T-helper 2 cell treated with Interferon-gamma antibody and Interleukin-4, amounts not matched to agents 5 μg/mL and 100 μg/mL, for 36 hours (primary cell): ENCODE data around the gene COASY.
A peak's percentile ranks its signal among the peaks of the same experiment; 100 is the strongest.
"Not testable (repeated sequence)": the region's sequence is repeated elsewhere in the genome, so short reads cannot be mapped to it uniquely, and the experiment has no call there.

ENCODE experiments used
- DNase-seq: peaks from one replicate; pipeline ENCODE4 v3.0.0; 2021; ENCODE audit warnings: low spot score
- H3K27ac Mint-ChIP-seq: one replicate; pipeline ENCODE4 v1.8.0; 2021; ENCODE audit warnings: mild to moderate bottlenecking, mixed read lengths
- H3K27me3 Mint-ChIP-seq: one replicate; pipeline ENCODE4 v1.8.0; 2021; ENCODE audit warnings: low read depth, mixed read lengths
- H3K36me3 Mint-ChIP-seq: one replicate; pipeline ENCODE4 v1.8.0; 2021; ENCODE audit warnings: low read depth, mixed read lengths
- H3K4me1 Mint-ChIP-seq: one replicate; pipeline ENCODE4 v1.8.0; 2021; ENCODE audit warnings: low read depth, mixed read lengths
- H3K4me3 Mint-ChIP-seq: one replicate; pipeline ENCODE4 v1.8.0; 2022; ENCODE audit warnings: mild to moderate bottlenecking, moderate library complexity, mixed read lengths
- H3K9me3 Mint-ChIP-seq: one replicate; pipeline ENCODE4 v1.8.0; 2021; ENCODE audit warnings: mixed read lengths

COASY gene

DNA sequence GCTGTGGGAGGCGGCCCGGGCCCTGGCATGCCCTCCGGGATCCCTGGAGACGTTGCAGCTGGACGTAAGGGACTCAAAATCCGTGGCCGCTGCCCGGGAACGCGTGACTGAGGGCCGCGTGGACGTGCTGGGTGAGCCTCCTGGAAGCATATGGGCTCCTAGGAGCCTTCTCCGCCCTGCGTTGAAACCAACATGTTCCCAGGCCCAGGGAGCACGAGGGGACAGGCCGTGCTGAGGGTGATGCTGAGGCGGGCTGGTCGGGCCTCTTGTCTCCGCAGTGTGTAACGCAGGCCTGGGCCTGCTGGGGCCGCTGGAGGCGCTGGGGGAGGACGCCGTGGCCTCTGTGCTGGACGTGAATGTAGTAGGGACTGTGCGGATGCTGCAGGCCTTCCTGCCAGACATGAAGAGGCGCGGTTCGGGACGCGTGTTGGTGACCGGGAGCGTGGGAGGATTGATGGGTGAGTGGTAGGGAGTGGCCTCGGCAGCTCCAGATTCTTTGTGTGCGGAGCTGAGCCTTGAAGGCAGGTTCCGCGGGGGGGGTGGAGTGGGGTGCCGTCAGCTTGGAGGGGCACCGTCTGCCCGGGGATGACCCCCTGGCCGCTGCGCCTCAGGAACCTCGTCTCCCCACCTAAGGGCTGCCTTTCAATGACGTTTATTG lies 8.7 kb upstream of the COASY start:
- peaks cover 16% of the 10 kb centered on the region for H3K4me1 Mint-ChIP-seq
- H3K9me3 Mint-ChIP-seq: no peaks in the 10 kb centered on the region
- no peaks in the 10 kb centered on the region for H3K27me3 Mint-ChIP-seq
- H3K27ac Mint-ChIP-seq: peak overlapping the region; percentile 63
- peak overlapping the region; percentile 91 for H3K4me3 Mint-ChIP-seq
- H3K36me3 Mint-ChIP-seq: peaks cover 5% of the 10 kb centered on the region
- no peak for DNase-seq

GRCh38 chr17:42553866-42554249 lies 8.1 kb upstream of the COASY start:
- Mint-ChIP-seq H3K4me3 (peak overlapping the region; percentile 91), H3K27me3 (no peaks in the 10 kb centered on the region), H3K9me3 (no peaks in the 10 kb centered on the region), H3K27ac (peak overlapping the region; percentile 92), H3K4me1 (peaks cover 16% of the 10 kb centered on the region), H3K36me3 (peaks cover 5% of the 10 kb centered on the region)
- DNase-seq: no peak

GRCh38 chr17:42554250-42555121 lies 7.5 kb upstream of the COASY start:
- Mint-ChIP-seq H3K27ac (peak overlapping the region; percentile 92), H3K4me1 (peaks cover 14% of the 10 kb centered on the region), H3K9me3 (no peaks in the 10 kb centered on the region), H3K27me3 (no peaks in the 10 kb centered on the region), H3K36me3 (peaks cover 5% of the 10 kb centered on the region), H3K4me3 (peak overlapping the region; percentile 91)
- DNase-seq: peak; percentile 81

GRCh38 chr17:42555122-42555622 lies 6.8 kb upstream of the COASY start:
- peak overlapping the region; percentile 91 for H3K4me3 Mint-ChIP-seq
- peaks cover 14% of the 10 kb centered on the region for H3K4me1 Mint-ChIP-seq
- no peak for DNase-seq
- no peaks in the 10 kb centered on the region for H3K9me3 Mint-ChIP-seq
- no peaks in the 10 kb centered on the region for H3K27me3 Mint-ChIP-seq
- H3K36me3 Mint-ChIP-seq: peaks cover 5% of the 10 kb centered on the region
- H3K27ac Mint-ChIP-seq: peak overlapping the region; percentile 92

GRCh38 chr17:42555961-42556617 lies 5.9 kb upstream of the COASY start:
- Mint-ChIP-seq H3K4me1 (peaks cover 15% of the 10 kb centered on the region), H3K4me3 (peak overlapping the region; percentile 91)
- not testable (repeated sequence) for H3K36me3 Mint-ChIP-seq, H3K9me3 Mint-ChIP-seq, DNase-seq, H3K27me3 Mint-ChIP-seq, H3K27ac Mint-ChIP-seq

DNA sequence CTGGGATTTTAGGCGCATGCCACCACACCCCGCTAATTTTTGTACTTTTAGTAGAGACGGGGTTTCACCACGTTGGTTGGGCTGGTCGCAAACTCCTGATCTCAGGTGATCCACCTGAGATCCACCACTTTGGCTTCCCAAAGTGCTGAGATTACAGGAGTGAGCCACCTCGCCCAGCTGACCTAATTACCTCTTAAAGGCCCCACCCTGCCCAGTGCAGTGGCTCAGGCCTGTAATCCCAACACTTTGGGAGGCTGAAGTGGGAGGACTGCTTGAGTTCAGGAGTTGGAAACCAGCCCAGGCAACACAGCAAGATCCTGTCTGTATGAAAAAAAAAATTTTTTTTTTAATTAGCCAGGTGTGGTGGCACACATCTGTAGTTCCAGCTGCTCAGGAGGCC lies 2.9 kb upstream of the COASY start:
- DNase-seq: no peak
- no peak overlapping the region for H3K4me3 Mint-ChIP-seq
- H3K36me3 Mint-ChIP-seq: peaks cover 10% of the 10 kb centered on the region
- H3K9me3 Mint-ChIP-seq: no peaks in the 10 kb centered on the region
- no peaks in the 10 kb centered on the region for H3K27me3 Mint-ChIP-seq
- peaks cover 28% of the 10 kb centered on the region for H3K4me1 Mint-ChIP-seq
- H3K27ac Mint-ChIP-seq: no peak overlapping the region

- peaks cover 25% of the 10 kb centered on the region for H3K4me1 Mint-ChIP-seq
- peak overlapping the region; percentile 56 for H3K4me3 Mint-ChIP-seq
- no peaks in the 10 kb centered on the region for H3K9me3 Mint-ChIP-seq
Measured at GRCh38 chr17:42560246-42560645, 1.7 kb upstream of the COASY start.

GRCh38 chr17:42562388-42563142 lies 617 bp downstream of the COASY start:
- Mint-ChIP-seq H3K27me3 (no peaks in the 10 kb centered on the region), H3K36me3 (peaks cover 18% of the 10 kb centered on the region), H3K4me1 (peaks cover 24% of the 10 kb centered on the region), H3K27ac (peak overlapping the region; percentile 96), H3K9me3 (no peaks in the 10 kb centered on the region), H3K4me3 (peak overlapping the region; percentile 92)
- no peak for DNase-seq

More at GRCh38 chr17:42560246-42560645, 1.7 kb upstream of the COASY start:
- DNase-seq: no peak
- H3K27me3 Mint-ChIP-seq: no peaks in the 10 kb centered on the region
- H3K27ac Mint-ChIP-seq: no peak overlapping the region
- peaks cover 13% of the 10 kb centered on the region for H3K36me3 Mint-ChIP-seq

GRCh38 chr17:42563143-42563509 lies 1.2 kb downstream of the COASY start:
- peaks cover 21% of the 10 kb centered on the region for H3K36me3 Mint-ChIP-seq
- H3K27ac Mint-ChIP-seq: peak overlapping the region; percentile 96
- H3K9me3 Mint-ChIP-seq: no peaks in the 10 kb centered on the region
- peaks cover 27% of the 10 kb centered on the region for H3K4me1 Mint-ChIP-seq
- no peak for DNase-seq
- no peaks in the 10 kb centered on the region for H3K27me3 Mint-ChIP-seq
- peak overlapping the region; percentile 92 for H3K4me3 Mint-ChIP-seq

DNA sequence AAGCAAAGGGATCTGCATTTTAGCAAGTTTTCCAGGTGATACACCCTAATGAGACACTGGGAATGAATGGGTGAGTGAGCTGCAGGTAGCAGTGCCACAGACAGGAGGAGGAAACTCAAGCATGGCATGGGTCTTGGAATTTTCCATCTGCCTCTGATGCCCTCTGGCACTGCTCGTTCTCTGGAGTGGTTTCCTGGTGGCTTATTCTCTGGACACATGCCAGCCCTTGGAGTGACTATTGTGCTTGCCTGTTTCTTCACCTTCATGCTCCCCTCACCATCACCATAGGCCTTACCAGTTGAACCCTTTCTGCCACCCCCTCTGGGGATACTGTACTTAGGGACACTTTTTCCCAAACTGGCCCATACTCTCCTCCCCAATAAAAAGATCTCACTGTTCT lies 1.6 kb downstream of the COASY start:
- no peak for DNase-seq
- peak overlapping the region; percentile 74 for H3K27ac Mint-ChIP-seq
- peak overlapping the region; percentile 92 for H3K4me3 Mint-ChIP-seq
- H3K36me3 Mint-ChIP-seq: peaks cover 23% of the 10 kb centered on the region
- no peaks in the 10 kb centered on the region for H3K9me3 Mint-ChIP-seq
- peaks cover 29% of the 10 kb centered on the region for H3K4me1 Mint-ChIP-seq
- H3K27me3 Mint-ChIP-seq: no peaks in the 10 kb centered on the region

GRCh38 chr17:42563950-42564349 lies 2.0 kb downstream of the COASY start:
- Mint-ChIP-seq H3K36me3 (peaks cover 27% of the 10 kb centered on the region), H3K4me1 (peaks cover 31% of the 10 kb centered on the region), H3K27me3 (no peaks in the 10 kb centered on the region), H3K4me3 (peak overlapping the region; percentile 92), H3K27ac (peak overlapping the region; percentile 74), H3K9me3 (no peaks in the 10 kb centered on the region)
- no peak for DNase-seq

GRCh38 chr17:42564815-42565522 lies 3.0 kb downstream of the COASY start:
- H3K27ac Mint-ChIP-seq: no peak overlapping the region
- peaks cover 36% of the 10 kb centered on the region for H3K36me3 Mint-ChIP-seq
- H3K27me3 Mint-ChIP-seq: no peaks in the 10 kb centered on the region
- peaks cover 31% of the 10 kb centered on the region for H3K4me1 Mint-ChIP-seq
- no peak for DNase-seq
- no peaks in the 10 kb centered on the region for H3K9me3 Mint-ChIP-seq
- H3K4me3 Mint-ChIP-seq: no peak overlapping the region
